ENCODE measurements around the gene IRF8.
"Not testable (repeated sequence)": the region's sequence is repeated elsewhere in the genome, so short reads cannot be mapped to it uniquely, and the experiment has no call there.

The IRF8 gene

DNA sequence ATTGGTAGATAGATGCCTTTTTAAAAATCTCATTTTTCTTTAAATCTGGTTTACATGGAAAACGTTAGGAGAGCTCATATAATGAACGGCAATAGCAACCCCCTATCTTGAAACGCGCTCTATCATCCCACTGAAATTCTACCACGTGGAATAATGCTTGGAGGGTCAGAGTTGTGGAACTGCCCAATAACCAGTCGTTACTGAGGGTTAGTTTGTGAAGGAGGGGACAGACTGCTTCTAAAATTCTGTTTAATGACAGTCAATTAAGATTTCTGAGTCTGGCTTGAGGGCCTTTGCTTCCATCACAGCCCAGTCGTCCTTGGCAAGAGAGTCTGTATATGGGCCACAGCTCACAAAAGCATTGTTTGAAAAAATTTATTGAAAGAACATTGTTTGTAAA, 482 bp downstream of the IRF8 start:
- no peak for DNase-seq

DNA sequence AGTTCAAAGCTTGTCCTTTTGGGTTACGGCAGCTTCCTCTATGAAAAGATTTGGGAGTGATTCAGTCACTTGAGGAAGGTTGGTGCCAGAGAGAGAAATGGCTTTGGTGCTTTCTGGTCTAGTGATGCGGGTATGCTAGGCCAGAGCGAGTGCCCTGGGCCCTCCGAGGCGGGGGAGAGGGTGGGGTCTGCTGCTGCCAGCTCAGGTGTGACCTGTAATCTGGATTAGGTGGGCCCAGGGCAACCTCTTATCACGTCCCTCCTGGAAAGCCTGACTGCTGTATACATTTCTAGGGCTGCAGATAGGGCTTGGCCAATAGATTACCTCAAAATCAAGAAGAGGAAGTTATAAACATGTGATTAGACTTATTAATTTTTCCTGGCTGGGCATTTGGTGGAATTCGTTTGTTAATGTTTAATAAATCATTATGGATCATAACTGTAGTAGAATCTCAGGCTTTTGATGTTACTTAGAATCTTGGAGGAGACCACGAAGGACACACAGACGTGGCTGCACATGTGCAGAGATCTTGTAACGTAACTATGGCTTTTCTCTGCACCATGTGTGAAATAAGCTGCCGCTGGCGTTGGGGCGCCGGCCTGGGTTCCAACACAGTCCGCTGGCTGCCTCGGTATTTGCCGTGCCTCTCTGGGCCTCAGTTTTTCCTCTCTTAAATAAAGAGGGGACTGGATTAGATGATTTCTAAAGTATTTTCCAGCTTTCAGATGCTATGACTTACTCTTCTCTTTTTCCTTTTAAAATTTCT, 1.2 kb downstream of the IRF8 start:
- DNase-seq, result no peak

- no peak for DNase-seq
These were observed 2.1 kb downstream of the IRF8 start for GRCh38 chr16:85901110-85901509.

DNA sequence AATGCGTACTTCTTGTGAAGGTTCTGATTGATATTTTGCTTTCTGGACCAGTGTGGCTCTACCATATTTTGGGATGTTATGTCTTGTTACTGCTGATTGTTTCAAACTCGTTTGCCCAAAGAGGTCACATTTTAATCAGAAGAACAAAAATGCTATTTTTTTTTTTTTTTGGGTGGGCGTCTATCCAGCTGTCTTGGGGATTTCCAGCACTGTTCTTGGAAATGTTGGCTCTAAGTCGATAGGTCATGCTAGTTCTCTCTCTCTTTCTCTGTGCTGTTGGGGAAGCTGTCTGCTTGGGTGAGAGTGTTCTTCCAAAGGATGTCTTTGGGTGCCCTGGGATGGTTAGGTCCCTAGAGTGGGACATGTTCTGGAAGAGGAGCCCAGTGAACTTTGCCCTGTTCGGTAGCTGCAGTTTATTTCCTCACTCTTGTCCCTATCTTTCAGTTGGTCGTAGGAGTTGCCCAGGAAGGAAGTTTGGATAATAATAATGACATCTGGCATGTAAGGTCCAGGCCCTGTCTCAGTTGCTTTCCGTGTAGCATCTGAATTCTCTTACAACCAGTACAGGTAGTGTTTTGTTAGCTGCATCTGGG, 2.9 kb downstream of the IRF8 start:
- no peak for DNase-seq

DNA sequence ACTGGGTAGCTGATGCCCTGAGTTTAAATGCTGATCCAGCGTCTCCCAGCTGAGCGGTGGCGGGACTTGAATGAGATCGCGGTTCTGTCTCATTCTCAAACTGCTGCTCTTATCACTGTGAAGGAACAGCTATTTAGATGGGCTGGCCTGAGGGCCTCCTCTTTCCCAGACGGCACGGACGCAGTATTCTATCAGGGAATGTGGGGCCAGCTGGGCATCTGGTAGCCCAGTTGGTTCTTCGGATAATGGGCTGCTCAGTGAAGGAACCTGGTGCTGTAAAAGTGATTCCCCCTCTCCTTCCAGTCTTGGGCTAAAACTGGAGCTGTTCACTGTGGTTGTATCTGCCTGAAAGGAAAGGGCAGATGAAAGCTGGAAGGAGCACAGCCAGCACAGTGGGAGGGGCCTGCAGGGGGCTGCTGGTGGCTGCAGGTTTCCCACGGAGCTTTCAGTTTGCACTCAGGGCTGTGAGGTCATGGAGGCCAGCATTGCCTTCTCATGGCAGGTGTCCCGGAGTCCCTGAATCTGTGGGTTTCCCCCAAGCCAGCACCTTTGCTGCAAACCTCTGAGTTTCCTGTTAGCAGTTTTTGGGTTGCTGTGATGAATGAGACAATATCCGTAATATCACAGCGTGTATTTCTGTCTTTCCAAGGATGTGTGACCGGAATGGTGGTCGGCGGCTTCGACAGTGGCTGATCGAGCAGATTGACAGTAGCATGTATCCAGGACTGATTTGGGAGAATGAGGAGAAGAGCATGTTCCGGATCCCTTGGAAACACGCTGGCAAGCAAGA, 3.6 kb downstream of the IRF8 start:
- DNase-seq, result no peak

DNA sequence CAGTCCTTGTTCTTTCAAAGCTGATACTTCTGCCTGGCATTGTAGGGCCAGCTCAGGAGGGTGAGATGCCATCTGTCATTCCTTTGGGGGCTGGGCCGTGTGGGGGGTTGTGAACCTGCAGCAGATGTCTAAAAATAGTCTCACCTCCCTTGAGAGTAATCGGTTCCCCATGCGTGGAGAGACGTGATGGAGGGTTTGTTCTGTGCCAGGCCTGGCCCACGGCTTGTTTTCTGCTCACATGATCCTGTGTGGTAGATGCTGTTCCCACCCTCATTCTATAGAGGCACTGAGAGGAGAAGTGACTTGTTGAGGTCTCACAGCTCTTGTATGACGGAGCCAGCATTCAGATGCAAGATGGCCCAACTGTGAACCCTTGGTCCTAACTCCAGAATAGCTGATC, 4.6 kb downstream of the IRF8 start:
- DNase-seq, result no peak

- DNase-seq, result no peak
These were observed 6.4 kb downstream of the IRF8 start for GRCh38 chr16:85905110-85906095.

DNA sequence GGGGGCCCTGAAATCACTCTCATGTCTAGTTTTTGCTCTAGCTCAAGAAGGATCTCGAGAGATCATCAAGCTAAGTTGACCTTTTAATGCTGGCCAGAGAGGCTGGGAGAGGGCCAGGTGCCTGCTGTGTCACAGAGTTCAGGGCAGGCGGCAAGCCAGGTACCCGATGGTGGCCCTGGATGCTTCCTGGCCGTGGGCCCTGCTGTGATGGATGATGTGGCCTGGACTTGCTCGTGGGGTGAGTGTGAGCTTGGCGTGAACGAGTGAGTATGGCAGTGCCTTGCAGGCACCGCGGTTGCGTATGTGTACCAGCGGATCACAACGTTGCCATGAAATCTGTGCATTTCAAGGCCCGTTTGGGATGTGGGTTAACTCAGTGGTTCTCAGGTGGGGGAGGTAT, 7.4 kb downstream of the IRF8 start:
- no peak for DNase-seq

DNA sequence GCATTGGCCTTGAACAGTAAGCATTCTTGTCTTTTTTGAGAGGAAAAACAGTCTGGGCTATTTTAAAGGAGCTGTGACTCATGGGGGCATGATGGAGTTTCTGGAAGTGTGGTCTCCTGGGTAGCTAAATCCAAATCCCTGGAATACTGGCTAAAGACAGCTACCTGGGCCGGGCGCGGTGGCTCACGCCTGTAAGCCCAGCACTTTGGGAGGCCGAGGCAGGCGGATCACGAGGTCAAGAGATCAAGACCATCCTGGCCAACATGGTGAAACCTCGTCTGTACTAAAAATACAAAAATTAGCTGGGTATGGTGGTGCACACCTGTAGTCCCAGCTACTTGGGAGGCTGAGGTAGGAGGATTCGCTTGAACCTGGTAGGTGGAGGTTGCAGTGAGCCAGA, 8.3 kb downstream of the IRF8 start:
- not testable (repeated sequence) for DNase-seq

DNA sequence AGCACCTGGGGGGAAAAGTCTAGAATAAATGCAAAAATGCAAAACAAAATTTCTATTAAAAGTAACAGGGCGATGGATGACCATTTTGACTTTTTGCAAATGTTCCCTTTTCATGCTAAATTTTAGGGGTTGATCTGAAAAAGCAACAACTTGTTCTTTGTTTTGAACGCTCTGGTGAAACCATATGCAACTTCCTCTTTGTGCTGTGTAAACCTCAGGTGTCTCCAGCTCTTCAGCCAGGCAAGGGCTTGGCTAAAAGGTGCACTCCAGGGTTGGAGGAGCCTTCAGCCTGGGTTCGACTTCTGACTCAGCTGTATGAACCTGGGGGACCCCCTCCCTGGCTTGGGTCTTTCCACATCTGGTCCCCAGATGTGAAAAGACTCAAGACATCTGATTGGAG, 9.5 kb downstream of the IRF8 start:
- DNase-seq, result no peak

DNA sequence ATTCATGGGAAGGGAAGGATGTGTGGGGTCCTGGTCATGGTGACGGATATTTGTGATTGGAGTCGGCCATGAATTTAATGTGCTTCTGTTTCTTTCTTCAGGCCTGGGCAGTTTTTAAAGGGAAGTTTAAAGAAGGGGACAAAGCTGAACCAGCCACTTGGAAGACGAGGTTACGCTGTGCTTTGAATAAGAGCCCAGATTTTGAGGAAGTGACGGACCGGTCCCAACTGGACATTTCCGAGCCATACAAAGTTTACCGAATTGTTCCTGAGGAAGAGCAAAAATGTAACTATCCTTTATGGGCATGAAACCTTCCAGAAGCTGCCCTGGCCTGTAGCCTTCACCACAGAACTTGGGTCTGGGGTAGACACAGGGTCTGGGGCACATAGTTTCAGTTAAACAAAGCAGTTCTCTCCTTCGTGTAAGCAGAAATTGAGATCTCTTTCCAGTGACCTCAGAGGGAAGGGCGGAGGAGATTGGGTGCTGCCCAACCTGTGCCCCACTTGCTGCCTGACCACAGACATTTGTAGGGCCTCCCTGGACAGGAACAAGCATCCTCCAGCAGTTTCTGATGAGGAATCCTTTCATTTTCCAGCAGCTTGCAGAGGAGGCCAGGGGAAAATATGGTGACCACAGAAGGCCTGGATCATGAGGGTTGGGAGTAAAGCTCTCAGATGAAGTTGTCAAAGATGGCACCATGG, 10.1 kb downstream of the IRF8 start:
- no peak for DNase-seq

GRCh38 chr16:85909932-85910853, 11.2 kb downstream of the IRF8 start:
- no peak for DNase-seq

GRCh38 chr16:85910854-85911247, 11.9 kb downstream of the IRF8 start:
- DNase-seq, result no peak

DNA sequence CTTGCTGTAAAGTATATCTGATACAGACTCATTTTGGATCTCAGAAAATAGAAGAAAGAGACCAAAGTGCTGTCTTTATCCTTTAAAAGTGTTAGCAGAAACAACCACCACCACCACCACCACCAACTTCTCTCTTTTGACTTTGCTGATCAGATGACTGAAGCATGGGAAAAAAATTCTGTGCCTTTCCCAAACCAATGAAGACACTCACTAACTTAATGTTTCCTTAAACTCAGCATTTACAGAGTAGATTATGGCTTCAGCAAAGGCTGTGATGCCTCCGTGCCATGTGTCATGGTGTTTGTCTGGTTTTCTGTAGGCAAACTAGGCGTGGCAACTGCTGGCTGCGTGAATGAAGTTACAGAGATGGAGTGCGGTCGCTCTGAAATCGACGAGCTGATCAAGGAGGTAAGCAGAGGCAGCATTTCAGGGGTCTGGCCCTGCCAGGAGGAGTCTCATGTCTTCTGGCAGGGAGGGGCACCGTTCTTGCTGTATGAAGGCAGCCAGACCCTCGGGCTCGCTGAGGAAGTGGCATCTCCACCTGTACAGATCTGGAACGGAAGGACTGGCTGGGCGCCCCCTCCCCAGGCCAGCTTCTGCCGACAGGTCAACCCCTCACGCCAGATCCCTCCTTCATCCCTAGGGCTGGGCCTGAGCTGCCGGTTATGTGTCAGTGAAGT, 12.4 kb downstream of the IRF8 start:
- no peak for DNase-seq

GRCh38 chr16:85912211-85912974, 13.4 kb downstream of the IRF8 start:
- no peak for DNase-seq

DNA sequence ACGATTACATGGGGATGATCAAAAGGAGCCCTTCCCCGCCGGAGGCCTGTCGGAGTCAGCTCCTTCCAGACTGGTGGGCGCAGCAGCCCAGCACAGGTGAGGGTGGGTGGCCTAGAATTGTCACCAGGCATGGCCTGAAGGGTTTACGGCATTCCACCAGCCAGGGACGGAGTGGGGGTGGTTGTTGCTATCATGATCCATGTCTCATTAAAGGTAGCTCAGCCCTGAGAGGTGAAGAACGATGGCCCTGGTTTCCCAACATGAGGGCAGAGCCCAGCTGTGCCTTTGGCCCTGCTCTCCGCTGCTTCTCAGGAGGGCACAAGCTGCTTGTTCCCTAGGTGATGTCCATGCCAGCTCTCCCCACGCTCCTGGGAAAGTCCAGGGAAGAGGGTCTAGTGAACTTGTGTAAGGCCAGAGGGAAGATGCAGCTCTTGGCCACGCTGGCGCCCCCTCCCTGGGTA, 14.2 kb downstream of the IRF8 start:
- no peak for DNase-seq

DNA sequence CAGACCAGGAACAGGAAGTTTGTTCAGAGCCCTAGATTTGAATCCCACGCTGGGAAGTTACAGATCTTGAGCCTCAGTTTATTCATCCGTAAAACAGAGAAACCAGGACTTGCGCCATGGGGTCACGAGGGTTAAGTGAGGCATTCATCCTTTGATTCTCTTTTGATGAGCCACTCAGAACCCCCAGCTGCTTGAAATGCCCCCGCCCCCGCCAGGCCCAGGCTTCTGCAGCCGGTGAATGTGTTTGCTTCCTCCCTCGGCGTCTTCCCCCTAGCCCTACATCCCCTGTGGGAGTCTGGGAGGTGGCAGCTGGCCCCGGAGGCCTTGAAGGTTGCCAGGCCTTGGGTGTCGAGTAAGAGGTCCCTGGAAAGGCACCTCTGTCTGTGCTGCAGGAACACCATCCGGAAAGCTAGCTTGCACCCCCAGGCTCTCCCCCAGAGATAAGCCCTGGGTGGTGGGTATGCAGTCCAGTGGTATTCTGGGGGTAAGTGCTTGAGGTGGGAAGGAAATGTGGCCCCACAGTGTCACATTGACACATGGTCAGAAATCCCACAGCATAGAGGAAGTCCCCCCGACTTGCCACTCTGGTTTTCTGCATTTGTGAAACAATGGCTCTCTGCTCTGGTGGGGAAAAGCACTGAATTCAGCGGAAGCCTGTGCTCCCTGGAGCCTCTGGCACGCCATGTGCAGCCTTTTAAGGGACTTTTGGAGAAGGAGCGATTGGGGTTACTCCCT, 14.9 kb downstream of the IRF8 start:
- DNase-seq, result no peak

DNA sequence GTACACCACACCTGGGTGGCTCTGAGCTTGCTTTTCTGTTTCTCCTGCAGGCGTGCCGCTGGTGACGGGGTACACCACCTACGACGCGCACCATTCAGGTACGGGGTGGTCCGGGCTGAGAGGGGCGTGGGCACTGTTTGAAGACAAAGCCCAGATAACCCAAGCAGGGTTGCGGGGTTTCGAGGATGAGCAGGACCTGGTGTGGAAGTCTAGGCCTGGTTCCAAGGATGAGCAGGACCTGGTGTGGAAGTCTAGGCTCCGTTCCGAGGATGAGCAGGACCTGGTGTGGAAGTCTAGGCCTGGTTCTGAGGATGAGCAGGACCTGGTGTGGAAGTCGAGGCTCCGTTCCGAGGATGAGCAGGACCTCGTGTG, 15.4 kb downstream of the IRF8 start:
- no peak for DNase-seq

Data from NCI-H69 (cell line).